WTC11 (cell line): Measurements from ENCODE around the gene GAS2L1. TPM values are rescaled to one million over a fixed set of nuclear protein-coding genes. Genes with fewer than 3 reads are reported as not detected.

Source experiments
- ATAC-seq: fragments of 200-7000 bp; cut with Tn5 transposase; 2 replicates; pipeline ENCODE4 v1.10.0; 2021; ENCODE audit warnings: mild to moderate bottlenecking, moderate library complexity
- CTCF ChIA-PET: fragments of 300-600 bp; sonication (Branson Sonifier 250); formaldehyde crosslinking; loops from one replicate; lab custom pipeline; 2021; ENCODE audit warnings: antibody characterized with exemption; lab: Charles Lee
- POLR2A ChIA-PET: fragments of 350-600 bp; sonication (Branson Sonifier 250); formaldehyde crosslinking; loops from one replicate; lab custom pipeline; 2021; ENCODE audit warnings: antibody characterized with exemption; lab: Charles Lee
- DNase-seq: peaks from one replicate; pipeline ENCODE4 v3.0.0; 2021; ENCODE audit warnings: low spot score
- H3K27ac Mint-ChIP-seq: 2 replicates; pipeline ENCODE4 v1.8.0; 2021; ENCODE audit warnings: mixed read lengths
- H3K27me3 Mint-ChIP-seq: 2 replicates; pipeline ENCODE4 v1.8.0; 2021; ENCODE audit warnings: low read depth, mild to moderate bottlenecking, moderate library complexity, mixed read lengths
- H3K36me3 Mint-ChIP-seq: 2 replicates; pipeline ENCODE4 v1.8.0; 2021; ENCODE audit warnings: mixed read lengths
- H3K4me1 Mint-ChIP-seq: 2 replicates; pipeline ENCODE4 v1.8.0; 2022; ENCODE audit warnings: mixed read lengths
- H3K4me3 Mint-ChIP-seq: 2 replicates; pipeline ENCODE4 v1.8.0; 2021; ENCODE audit warnings: mild to moderate bottlenecking, moderate library complexity, mixed read lengths
- H3K9me3 Mint-ChIP-seq: 2 replicates; pipeline ENCODE4 v1.8.0; 2021; ENCODE audit warnings: mixed read lengths
- AFF4 ChIP-seq: sonication (generic); formaldehyde crosslinking; IDR thresholded peaks from 2 replicates; pipeline ENCODE4 v1.8.1; 2023; ENCODE audit warnings: mild to moderate bottlenecking, missing genetic modification reagents, borderline replicate concordance
- CREB1 ChIP-seq: sonication (generic); formaldehyde crosslinking; IDR thresholded peaks from 2 replicates; pipeline ENCODE4 v1.8.0; 2023; ENCODE audit warnings: mild to moderate bottlenecking, missing genetic modification reagents
- CTCF ChIP-seq: fragments of 200-600 bp; IDR thresholded peaks from 2 replicates; pipeline ENCODE4 v1.8.0; 2022; ENCODE audit warnings: antibody characterized with exemption
- E2F4 ChIP-seq: sonication (generic); formaldehyde crosslinking; IDR thresholded peaks from 2 replicates; pipeline ENCODE4 v1.8.1; 2022; ENCODE audit warnings: low read depth, mild to moderate bottlenecking, moderate library complexity, missing genetic modification reagents, borderline replicate concordance
- FOXP1 ChIP-seq: sonication (generic); formaldehyde crosslinking; IDR thresholded peaks from 2 replicates; pipeline ENCODE4 v1.8.0; 2022; ENCODE audit warnings: missing genetic modification reagents, mild to moderate bottlenecking, moderate library complexity, borderline replicate concordance
- FOXP4 ChIP-seq: sonication (generic); formaldehyde crosslinking; IDR thresholded peaks from 2 replicates; pipeline ENCODE4 v1.8.0; 2022; ENCODE audit warnings: mild to moderate bottlenecking, missing genetic modification reagents
- JUN ChIP-seq: sonication (generic); formaldehyde crosslinking; IDR thresholded peaks from 2 replicates; pipeline ENCODE4 v1.8.0; 2023; ENCODE audit warnings: mild to moderate bottlenecking, missing genetic modification reagents
- KAT7 ChIP-seq: sonication (generic); formaldehyde crosslinking; IDR thresholded peaks from 2 replicates; pipeline ENCODE4 v1.8.1; 2023; ENCODE audit warnings: missing genetic modification reagents, mild to moderate bottlenecking, borderline replicate concordance
- MXD4 ChIP-seq: fragments of 250-450 bp; sonication (Bioruptor Pico); IDR thresholded peaks from 2 replicates; pipeline ENCODE4 v1.8.0; 2021; ENCODE audit warnings: mild to moderate bottlenecking, moderate library complexity, borderline replicate concordance
- NFE2L1 ChIP-seq: sonication (generic); formaldehyde crosslinking; IDR thresholded peaks from 2 replicates; pipeline ENCODE4 v1.8.1; 2023; ENCODE audit warnings: missing genetic modification reagents
- PRRX2 ChIP-seq: fragments of 250-450 bp; sonication (Bioruptor Pico); IDR thresholded peaks from 2 replicates; pipeline ENCODE4 v1.8.0; 2021; ENCODE audit warnings: mild to moderate bottlenecking
- SMAD4 ChIP-seq: sonication (generic); formaldehyde crosslinking; IDR thresholded peaks from 2 replicates; pipeline ENCODE4 v1.8.0; 2022; ENCODE audit warnings: mild to moderate bottlenecking, missing genetic modification reagents
- SOX15 ChIP-seq: fragments of 250-450 bp; sonication (Bioruptor Pico); IDR thresholded peaks from 2 replicates; pipeline ENCODE4 v1.9.0; 2021; ENCODE audit warnings: mild to moderate bottlenecking
- ZMAT4 ChIP-seq: fragments of 250-450 bp; sonication (Bioruptor Pico); IDR thresholded peaks from 2 replicates; pipeline ENCODE4 v1.9.0; 2021; ENCODE audit warnings: mild to moderate bottlenecking
- ZNF138 ChIP-seq: sonication (generic); formaldehyde crosslinking; conservative IDR thresholded peaks from 2 replicates; pipeline ENCODE4 v1.8.1; 2022; ENCODE audit warnings: mild to moderate bottlenecking, moderate library complexity, missing genetic modification reagents
- ZNF281 ChIP-seq: sonication (generic); formaldehyde crosslinking; IDR thresholded peaks from 2 replicates; pipeline ENCODE4 v1.8.0; 2023; ENCODE audit warnings: mild to moderate bottlenecking, missing genetic modification reagents
- ZNF671 ChIP-seq: fragments of 250-450 bp; sonication (Bioruptor Pico); IDR thresholded peaks from 2 replicates; pipeline ENCODE4 v1.8.0; 2021; ENCODE audit warnings: mild to moderate bottlenecking
- total RNA-seq: library from RNA; stranded (reverse); gene quantifications from 3 replicates; pipeline ENCODE4 v1.2.3, GENCODE V29; 2021

Gene GAS2L1
- total RNA-seq, 1 experiment from 2014 or later, result 19.9 TPM

- H3K4me1 Mint-ChIP-seq, result no peaks in the 10 kb centered on the region
- no peak for DNase-seq
- no peak overlapping the region for H3K4me3 Mint-ChIP-seq
- no peak overlapping the region for H3K27ac Mint-ChIP-seq
- ChIA-PET POLR2A (no interaction called here), CTCF (interaction anchor here (1.5 kb wide), 1 partner anchor 12 kb away, joined by 10 read pairs; no protein-coding TSS in a partner anchor)
- no peaks in the 10 kb centered on the region for H3K27me3 Mint-ChIP-seq
- no peak for TF ChIP-seq NFE2L1 (CRISPR knock-in tag)
- TF ChIP-seq ZNF671, result no peak
- no peak for TF ChIP-seq ZMAT4
- TF ChIP-seq FOXP1 (CRISPR knock-in tag), result no peak
- TF ChIP-seq SOX15, result no peak
- no peak for TF ChIP-seq E2F4 (CRISPR knock-in tag)
- H3K36me3 Mint-ChIP-seq, result peaks cover 3% of the 10 kb centered on the region; the same call in 1 of the 2 replicates
- ATAC-seq, result peak; percentile 21; the same call in 1 of the 2 replicates
- no peaks in the 10 kb centered on the region for H3K9me3 Mint-ChIP-seq
Observed at GRCh38 chr22:29325356-29325755, 18.9 kb downstream of the GAS2L1 start.

GRCh38 chr22:29325785-29326315 is 19.4 kb downstream of the GAS2L1 start:
- H3K27ac Mint-ChIP-seq, result no peak overlapping the region
- POLR2A ChIA-PET, result no interaction called here
- TF ChIP-seq FOXP4 (CRISPR knock-in tag) (no peak), PRRX2 (CRISPR knock-in tag) (no peak), JUN (CRISPR knock-in tag) (no peak)
- TF ChIP-seq, all 79 proteins: peak for 0
- Mint-ChIP-seq H3K9me3 (no peaks in the 10 kb centered on the region), H3K27me3 (no peaks in the 10 kb centered on the region), H3K36me3 (peaks cover 3% of the 10 kb centered on the region; the same call in 1 of the 2 replicates), H3K4me3 (no peak overlapping the region), H3K4me1 (no peaks in the 10 kb centered on the region)
- no peak; the same call in 1 of the 2 replicates for ATAC-seq
- CTCF ChIA-PET, result interaction anchor here (1.5 kb wide), 1 partner anchor 13 kb away, joined by 10 read pairs; no protein-coding TSS in a partner anchor
- no peak for DNase-seq

- no peak overlapping the region for H3K4me3 Mint-ChIP-seq
- no peaks in the 10 kb centered on the region for H3K4me1 Mint-ChIP-seq
- CTCF ChIA-PET, result interaction anchor here (1.0 kb wide), 1 partner anchor 11 kb away, joined by 3 read pairs; the partner anchor contains the start of gene RASL10A
- POLR2A ChIA-PET, result no interaction called here
- no peaks in the 10 kb centered on the region for H3K9me3 Mint-ChIP-seq
- peaks cover 3% of the 10 kb centered on the region; the same call in 1 of the 2 replicates for H3K36me3 Mint-ChIP-seq
- ATAC-seq (no peak), DNase-seq (no peak)
- H3K27me3 Mint-ChIP-seq, result no peaks in the 10 kb centered on the region
- peak overlapping the region; percentile 29; the same call in 1 of the 2 replicates for H3K27ac Mint-ChIP-seq
- TF ChIP-seq CREB1 (CRISPR knock-in tag) (no peak), KAT7 (no peak), MXD4 (CRISPR knock-in tag) (no peak), CTCF (no peak), ZNF281 (CRISPR knock-in tag) (no peak), SMAD4 (CRISPR knock-in tag) (no peak), AFF4 (no peak), ZNF138 (CRISPR knock-in tag) (no peak)
Observed at GRCh38 chr22:29326481-29326880, 20.0 kb downstream of the GAS2L1 start.
